ENCODE measurements around the gene CCDC24. TPM values are rescaled to one million over a fixed set of nuclear protein-coding genes. Genes with fewer than 3 reads are reported as not detected.

The CCDC24 gene
- total and polyA plus RNA-seq, 2 of the 4 experiments (the other 2 are of a cell fraction) = 1.4 to 4.6 TPM

- Histone ChIP-seq H4K5ac (ENCODE audit: low read depth, low read length) (no peak overlapping the region), H2BK120ac (ENCODE audit: low read depth, low read length) (no peak overlapping the region), H2BK15ac (ENCODE audit: low read depth, low read length) (no peak overlapping the region), H4K91ac (ENCODE audit: insufficient read depth, low read depth, low read length) (no peak overlapping the region), H3K4me2 (ENCODE audit: low read depth, low read length) (no peak overlapping the region), H2BK5ac (ENCODE audit: low read depth, low read length, poor library complexity, severe bottlenecking) (no peak overlapping the region), H3K4me1 (ENCODE audit: control insufficient read depth, insufficient read depth, low read length) (no peaks in the 10 kb centered on the region; the same call in 1 of the 2 replicates), H4K8ac (ENCODE audit: low read depth in 2 of 2, low read length in 2 of 2) (no peak overlapping the region), H3K9me3 (ENCODE audit: control insufficient read depth, insufficient read depth, low read length) (no peaks in the 10 kb centered on the region), H3K79me1 (ENCODE audit: low read depth in 1 of 2, low read length in 2 of 2) (no peaks in the 10 kb centered on the region), H3K9me1 (ENCODE audit: insufficient read depth, low read length) (no peaks in the 10 kb centered on the region), H4K20me1 (ENCODE audit: insufficient read depth, low read length) (no peaks in the 10 kb centered on the region), H3K4ac (ENCODE audit: low read depth, low read length) (no peak overlapping the region), H3K27ac (ENCODE audit: insufficient read depth, low read length) (no peak overlapping the region), H3K56ac (ENCODE audit: extremely low read depth, insufficient read depth, low read length) (no peak overlapping the region), H3K9ac (ENCODE audit: low read depth, low read length) (no peak overlapping the region), H2AK9ac (replicated peaks; ENCODE audit: low read depth, low read length, poor library complexity) (peak overlapping the region; percentile 57), H2AFZ (replicated peaks; ENCODE audit: low read length, poor library complexity) (no peak overlapping the region), H3K36me3 (ENCODE audit: control insufficient read depth, insufficient read depth, low read length) (peaks cover 22% of the 10 kb centered on the region; the same call in 1 of the 2 replicates), H3K27me3 (ENCODE audit: control insufficient read depth, insufficient read depth, low read length) (no peaks in the 10 kb centered on the region), H3K18ac (ENCODE audit: low read depth, low read length) (no peak overlapping the region), H3K4me3 (ENCODE audit: insufficient read depth, low read depth, low read length) (no peak overlapping the region), H3K14ac (replicated peaks; ENCODE audit: low read depth, low read length) (no peak overlapping the region), H3K23ac (ENCODE audit: low read depth, low read length) (no peak overlapping the region), H2BK20ac (ENCODE audit: low read depth, low read length) (no peak overlapping the region), H2AK5ac (ENCODE audit: low read depth, low read length) (no peak overlapping the region)
- TF ChIP-seq MAFK (IDR thresholded peaks at IDR 0.05; ENCODE audit: low read depth, low read length) (no peak), RCOR1 (IDR thresholded peaks at IDR 0.05; ENCODE audit: insufficient replicate concordance, low read length) (no peak), FOS (IDR thresholded peaks at IDR 0.05; ENCODE audit: low read depth, low read length) (no peak), SMC3 (IDR thresholded peaks at IDR 0.05; ENCODE audit: low read depth, low read length) (no peak), MXI1 (IDR thresholded peaks at IDR 0.05; ENCODE audit: borderline replicate concordance, low read depth, low read length) (no peak), RAD21 (IDR thresholded peaks at IDR 0.05; ENCODE audit: low read length) (no peak)
- TF ChIP-seq, protein P1, sequence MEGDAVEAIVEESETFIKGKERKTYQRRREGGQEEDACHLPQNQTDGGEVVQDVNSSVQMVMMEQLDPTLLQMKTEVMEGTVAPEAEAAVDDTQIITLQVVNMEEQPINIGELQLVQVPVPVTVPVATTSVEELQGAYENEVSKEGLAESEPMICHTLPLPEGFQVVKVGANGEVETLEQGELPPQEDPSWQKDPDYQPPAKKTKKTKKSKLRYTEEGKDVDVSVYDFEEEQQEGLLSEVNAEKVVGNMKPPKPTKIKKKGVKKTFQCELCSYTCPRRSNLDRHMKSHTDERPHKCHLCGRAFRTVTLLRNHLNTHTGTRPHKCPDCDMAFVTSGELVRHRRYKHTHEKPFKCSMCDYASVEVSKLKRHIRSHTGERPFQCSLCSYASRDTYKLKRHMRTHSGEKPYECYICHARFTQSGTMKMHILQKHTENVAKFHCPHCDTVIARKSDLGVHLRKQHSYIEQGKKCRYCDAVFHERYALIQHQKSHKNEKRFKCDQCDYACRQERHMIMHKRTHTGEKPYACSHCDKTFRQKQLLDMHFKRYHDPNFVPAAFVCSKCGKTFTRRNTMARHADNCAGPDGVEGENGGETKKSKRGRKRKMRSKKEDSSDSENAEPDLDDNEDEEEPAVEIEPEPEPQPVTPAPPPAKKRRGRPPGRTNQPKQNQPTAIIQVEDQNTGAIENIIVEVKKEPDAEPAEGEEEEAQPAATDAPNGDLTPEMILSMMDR (conservative IDR thresholded peaks at IDR 0.05; ENCODE audit: low read depth, low read length) = no peak
- ATAC-seq (ENCODE audit: low read depth) (no peak), DNase-seq (no peak)
- POLR2A ChIA-PET (ENCODE audit: unreplicated experiment) = no interaction called here
- whole genome bisulfite sequencing, 2 experiments (ENCODE audit: extremely low coverage in 2 of 2, insufficient read length in 1 of 2) = 90% methylated on average over 2 of the region's 14 CpGs; no CpG with 5 or more reads in 1 of the 2 experiments
- dilution Hi-C loops (cut with HindIII; ENCODE audit: low sequenced_read_pairs, unreplicated experiment) (no loop called here), intact Hi-C loops (cut with micrococcal nuclease) (loop anchor here (10.0 kb wide), 1 partner anchor 312 kb away; no protein-coding TSS in a partner anchor), in situ Hi-C loops (cut with MboI; ENCODE audit: low sequenced_read_pairs) (no loop called here)
- CTCF ChIA-PET = no interaction called here
- BruUV-seq (replicated peaks) = no TSS peak
Measured at GRCh38 chr1:44002606-44003157, 11.3 kb downstream of the CCDC24 start.
